H9 (cell line): ENCODE data around the gene XXYLT1. TPM values are rescaled to one million over a fixed set of nuclear protein-coding genes. Genes with fewer than 3 reads are reported as not detected.

Experiments
- DNase-seq: peaks from one replicate; pipeline ENCODE4 v3.0.0-alpha.2; 2017
- H2AFZ ChIP-seq: one replicate; pipeline ENCODE4 v1.6.1; 2013; ENCODE audit warnings: mild to moderate bottlenecking, low read length, control low read depth, moderate library complexity
- H2AK5ac ChIP-seq: 2 replicates; pipeline ENCODE4 v1.6.1; 2013; ENCODE audit warnings: low read length, control low read depth, mixed read lengths; ENCODE audit not compliant: insufficient read length
- H2BK120ac ChIP-seq: one replicate; pipeline ENCODE4 v1.6.1; 2013; ENCODE audit warnings: low read depth, mild to moderate bottlenecking, low read length, control low read depth, inconsistent platforms; ENCODE audit not compliant: poor library complexity, severe bottlenecking
- H2BK12ac ChIP-seq: 2 replicates; pipeline ENCODE4 v1.6.1; 2013; ENCODE audit warnings: low read length, control low read depth, mixed read lengths, low read depth; ENCODE audit not compliant: insufficient read length
- H2BK15ac ChIP-seq: 2 replicates; pipeline ENCODE4 v1.6.1; 2013; ENCODE audit warnings: low read depth, low read length, control low read depth
- H2BK20ac ChIP-seq: one replicate; pipeline ENCODE4 v1.6.1; 2013; ENCODE audit warnings: low read depth, mild to moderate bottlenecking, low read length, control low read depth, inconsistent platforms; ENCODE audit not compliant: poor library complexity, severe bottlenecking
- H2BK5ac ChIP-seq: 2 replicates; pipeline ENCODE4 v1.6.1; 2013; ENCODE audit warnings: low read length, control low read depth, mixed read lengths; ENCODE audit not compliant: insufficient read length
- H3K14ac ChIP-seq: 2 replicates; pipeline ENCODE4 v1.6.1; 2013; ENCODE audit warnings: low read length, control low read depth; ENCODE audit not compliant: insufficient read depth
- H3K18ac ChIP-seq: 2 replicates; pipeline ENCODE4 v1.6.1; 2013; ENCODE audit warnings: low read depth, mild to moderate bottlenecking, mixed read lengths, low read length, control low read depth; ENCODE audit not compliant: insufficient read length
- H3K23ac ChIP-seq: 2 replicates; pipeline ENCODE4 v1.6.1; 2013; ENCODE audit warnings: low read length, control low read depth, mixed read lengths, low read depth; ENCODE audit not compliant: insufficient read length
- H3K23me2 ChIP-seq: 2 replicates; pipeline ENCODE4 v1.6.1; 2013; ENCODE audit warnings: low read depth, mild to moderate bottlenecking, mixed read lengths, low read length, control low read depth; ENCODE audit not compliant: insufficient read length, poor library complexity, severe bottlenecking
- H3K27ac ChIP-seq: 2 replicates; pipeline ENCODE4 v1.5.1; 2013; ENCODE audit warnings: low read length, control low read depth, mixed read lengths, low read depth; ENCODE audit not compliant: insufficient read length
- H3K27me3 ChIP-seq: 2 replicates; pipeline ENCODE4 v1.6.1; 2013; ENCODE audit warnings: low read length, control low read depth, inconsistent platforms; ENCODE audit not compliant: insufficient read depth
- H3K4ac ChIP-seq: 2 replicates; pipeline ENCODE4 v1.6.1; 2013; ENCODE audit warnings: low read depth, mild to moderate bottlenecking, control low read depth, inconsistent platforms, low read length, moderate library complexity
- H3K4me1 ChIP-seq: 2 replicates; pipeline ENCODE4 v1.6.1; 2013; ENCODE audit warnings: low read length, control low read depth, inconsistent platforms; ENCODE audit not compliant: insufficient read depth
- H3K4me2 ChIP-seq: 2 replicates; pipeline ENCODE4 v1.6.1; 2013; ENCODE audit warnings: low read length, control low read depth, mixed read lengths; ENCODE audit not compliant: insufficient read length, insufficient read depth
- H3K56ac ChIP-seq: 2 replicates; pipeline ENCODE4 v1.6.1; 2013; ENCODE audit warnings: low read depth, mild to moderate bottlenecking, mixed read lengths, low read length, control low read depth; ENCODE audit not compliant: insufficient read length
- H3K79me1 ChIP-seq: 2 replicates; pipeline ENCODE4 v1.6.1; 2013; ENCODE audit warnings: low read depth, mild to moderate bottlenecking, moderate library complexity, low read length, control low read depth, inconsistent platforms; ENCODE audit not compliant: insufficient read depth, poor library complexity, severe bottlenecking
- H3K79me2 ChIP-seq: 2 replicates; pipeline ENCODE4 v1.6.1; 2013; ENCODE audit warnings: low read length, control low read depth, inconsistent platforms; ENCODE audit not compliant: insufficient read depth
- H3K9ac ChIP-seq: 2 replicates; pipeline ENCODE4 v1.6.1; 2013; ENCODE audit warnings: low read length, control low read depth, mixed read lengths; ENCODE audit not compliant: insufficient read length; ENCODE audit errors: extremely low read depth
- H3K9me3 ChIP-seq: one replicate; pipeline ENCODE4 v1.6.1; 2013; ENCODE audit warnings: low read depth, low read length, inconsistent platforms; ENCODE audit not compliant: control insufficient read depth
- H3T11ph ChIP-seq: one replicate; pipeline ENCODE4 v1.6.1; 2013; ENCODE audit warnings: mild to moderate bottlenecking, low read length, control low read depth, inconsistent platforms
- H4K20me1 ChIP-seq: one replicate; pipeline ENCODE4 v1.6.1; 2013; ENCODE audit not compliant: control insufficient read depth, insufficient read length, insufficient read depth
- H4K5ac ChIP-seq: 2 replicates; pipeline ENCODE4 v1.6.1; 2013; ENCODE audit warnings: low read depth, mild to moderate bottlenecking, mixed read lengths, low read length, control low read depth; ENCODE audit not compliant: insufficient read length
- H4K8ac ChIP-seq: replicated peaks from 2 replicates; pipeline ENCODE4 v1.6.1; 2013; ENCODE audit warnings: low read length, control low read depth, mixed read lengths, low read depth; ENCODE audit not compliant: insufficient read length
- H4K91ac ChIP-seq: 2 replicates; pipeline ENCODE4 v1.6.1; 2013; ENCODE audit warnings: low read depth, mild to moderate bottlenecking, moderate library complexity, mixed read lengths, low read length, control low read depth; ENCODE audit not compliant: insufficient read length
- H3K27ac Mint-ChIP-seq, 3 experiments: 2 replicates in 2 of 3; 3 replicates in 1 of 3; pipeline ENCODE4 v1.8.0; 2020 to 2021; ENCODE audit warnings: mixed read lengths in 3 of 3, mild to moderate bottlenecking in 1 of 3, moderate library complexity in 1 of 3
- H3K27me3 Mint-ChIP-seq: 2 replicates; pipeline ENCODE4 v1.8.0; 2021; ENCODE audit warnings: low read depth, mild to moderate bottlenecking, moderate library complexity, mixed read lengths
- H3K36me3 Mint-ChIP-seq, 3 experiments: 2 replicates in 2 of 3; 3 replicates in 1 of 3; pipeline ENCODE4 v1.8.0; 2020 to 2021; ENCODE audit warnings: low read depth in 3 of 3, mixed read lengths in 3 of 3; ENCODE audit not compliant: insufficient read depth in 1 of 3
- H3K4me1 Mint-ChIP-seq, 2 experiments: 2 replicates each; pipeline ENCODE4 v1.8.0; 2020; ENCODE audit warnings: mixed read lengths in 2 of 2
- H3K4me3 Mint-ChIP-seq, 2 experiments: 2 replicates in 1 of 2; 3 replicates in 1 of 2; pipeline ENCODE4 v1.8.0; 2020 to 2021; ENCODE audit warnings: mild to moderate bottlenecking in 2 of 2, mixed read lengths in 2 of 2, moderate library complexity in 1 of 2
- H3K9me3 Mint-ChIP-seq, 2 experiments: 2 replicates in 1 of 2; 3 replicates in 1 of 2; pipeline ENCODE4 v1.8.0; 2020; ENCODE audit warnings: mild to moderate bottlenecking in 2 of 2, mixed read lengths in 2 of 2, moderate library complexity in 1 of 2
- WGBS: extraction: QIAGEN DNeasy Blood & Tissue Kit; methylation state at CpG from one replicate; pipeline ENCODE4 v1.1.7; 2013; ENCODE audit warnings: missing lambda C conversion rate, low lambda C conversion rate, mixed read lengths; ENCODE audit not compliant: insufficient read length; ENCODE audit errors: extremely low coverage; 5-methylcytosine and 5-hydroxymethylcytosine counted together
- total RNA-seq: library from RNA; stranded (reverse); gene quantifications from 2 replicates; pipeline ENCODE4 v1.2.1, GENCODE V29; 2021
- TF ChIP-seq, protein P1 (sequence below): fragments of 200-600 bp; sonication (generic); conservative IDR thresholded peaks from 3 replicates; pipeline ENCODE4 v1.8.0; 2021; ENCODE audit warnings: antibody characterized with exemption, mild to moderate bottlenecking

Gene XXYLT1
- total RNA-seq, 1 experiment from 2014 or later = 22.7 TPM

- H3K18ac ChIP-seq = no peak overlapping the region
- H3K79me1 ChIP-seq = no peaks in the 10 kb centered on the region
- H4K91ac ChIP-seq = no peak overlapping the region
- H3K9me3 ChIP-seq = no peaks in the 10 kb centered on the region
- H2BK5ac ChIP-seq = no peak overlapping the region
- H3K4me2 ChIP-seq = no peak overlapping the region
- Mint-ChIP-seq H3K9me3 (peaks cover 2 to 3% of the 10 kb centered on the region in 2 experiments; a peak in 2 of 5 replicates), H3K36me3 (peaks cover 0 to 8% (median 0%) of the 10 kb centered on the region in 3 experiments; a peak in 4 of 7 replicates), H3K4me1 (peaks cover 31 to 36% of the 10 kb centered on the region in 2 experiments), H3K27me3 (peaks cover 1% of the 10 kb centered on the region), H3K27ac (no peak overlapping the region; a peak in 1 of 7 replicates), H3K4me3 (peak overlapping the region in 1 of 2 experiments; percentile 43; a peak in 2 of 5 replicates)
- H3K4me1 ChIP-seq = no peaks in the 10 kb centered on the region; the same call in 1 of the 2 replicates
- H2BK12ac ChIP-seq = no peak overlapping the region
- H4K5ac ChIP-seq = no peak overlapping the region
- no peak overlapping the region for H2AK5ac ChIP-seq
- H3K9ac ChIP-seq = no peak overlapping the region
- H4K8ac ChIP-seq = no peak overlapping the region
- no peak overlapping the region for H2AFZ ChIP-seq
- H3K23ac ChIP-seq = no peak overlapping the region
- no peaks in the 10 kb centered on the region for H3K27me3 ChIP-seq
- no peak overlapping the region for H3K27ac ChIP-seq
- no peak overlapping the region for H2BK20ac ChIP-seq
- no peaks in the 10 kb centered on the region for H4K20me1 ChIP-seq
- H3T11ph ChIP-seq = no peak overlapping the region
- H3K4ac ChIP-seq = no peak overlapping the region
- H3K56ac ChIP-seq = no peak overlapping the region
- peaks cover 4% of the 10 kb centered on the region for H3K23me2 ChIP-seq
- no peak for DNase-seq
- no peak overlapping the region for H3K14ac ChIP-seq
- no peak overlapping the region for H2BK120ac ChIP-seq
- no CpG with 5 or more reads among the region's 4 CpGs for whole genome bisulfite sequencing
- H3K79me2 ChIP-seq = no peaks in the 10 kb centered on the region
- H2BK15ac ChIP-seq = no peak overlapping the region
- TF ChIP-seq, protein P1, sequence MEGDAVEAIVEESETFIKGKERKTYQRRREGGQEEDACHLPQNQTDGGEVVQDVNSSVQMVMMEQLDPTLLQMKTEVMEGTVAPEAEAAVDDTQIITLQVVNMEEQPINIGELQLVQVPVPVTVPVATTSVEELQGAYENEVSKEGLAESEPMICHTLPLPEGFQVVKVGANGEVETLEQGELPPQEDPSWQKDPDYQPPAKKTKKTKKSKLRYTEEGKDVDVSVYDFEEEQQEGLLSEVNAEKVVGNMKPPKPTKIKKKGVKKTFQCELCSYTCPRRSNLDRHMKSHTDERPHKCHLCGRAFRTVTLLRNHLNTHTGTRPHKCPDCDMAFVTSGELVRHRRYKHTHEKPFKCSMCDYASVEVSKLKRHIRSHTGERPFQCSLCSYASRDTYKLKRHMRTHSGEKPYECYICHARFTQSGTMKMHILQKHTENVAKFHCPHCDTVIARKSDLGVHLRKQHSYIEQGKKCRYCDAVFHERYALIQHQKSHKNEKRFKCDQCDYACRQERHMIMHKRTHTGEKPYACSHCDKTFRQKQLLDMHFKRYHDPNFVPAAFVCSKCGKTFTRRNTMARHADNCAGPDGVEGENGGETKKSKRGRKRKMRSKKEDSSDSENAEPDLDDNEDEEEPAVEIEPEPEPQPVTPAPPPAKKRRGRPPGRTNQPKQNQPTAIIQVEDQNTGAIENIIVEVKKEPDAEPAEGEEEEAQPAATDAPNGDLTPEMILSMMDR = no peak
Measured at GRCh38 chr3:195086341-195086740, 184.6 kb downstream of the XXYLT1 start.
